ENCODE results near the gene KPNA1. TPM values are rescaled to one million over a fixed set of nuclear protein-coding genes. Genes with fewer than 3 reads are reported as not detected.

Gene KPNA1
- polyA plus RNA-seq, 3 donors, result 41.8 to 49.0 (median 47.5) TPM

- DNase-seq, result no peak
Observed at GRCh38 chr3:122421836-122422235, 92.9 kb downstream of the KPNA1 start.

- DNase-seq, result no peak
Observed at GRCh38 chr3:122421101-122421500, 93.6 kb downstream of the KPNA1 start.

DNA sequence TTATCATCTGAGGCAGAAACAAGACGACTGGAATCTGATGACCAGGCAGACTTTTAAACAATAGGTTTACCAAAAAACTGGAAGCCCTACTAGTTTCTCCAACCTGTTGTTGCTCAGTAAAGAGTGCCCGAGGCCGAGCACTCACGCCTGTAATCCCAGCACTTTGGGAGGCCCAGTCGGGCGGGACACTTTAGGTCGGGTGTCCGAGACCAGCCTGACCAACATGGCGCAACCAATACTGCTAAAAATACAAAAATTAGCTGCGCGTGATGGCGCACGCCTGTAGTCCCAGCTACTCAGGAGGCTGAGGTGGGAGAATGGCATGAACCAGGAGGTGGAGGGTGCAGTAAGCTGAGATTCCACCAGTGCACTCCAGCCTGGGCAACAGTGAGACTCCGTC lies 97.8 kb downstream of the KPNA1 start:
- DNase-seq, result no peak

DNA sequence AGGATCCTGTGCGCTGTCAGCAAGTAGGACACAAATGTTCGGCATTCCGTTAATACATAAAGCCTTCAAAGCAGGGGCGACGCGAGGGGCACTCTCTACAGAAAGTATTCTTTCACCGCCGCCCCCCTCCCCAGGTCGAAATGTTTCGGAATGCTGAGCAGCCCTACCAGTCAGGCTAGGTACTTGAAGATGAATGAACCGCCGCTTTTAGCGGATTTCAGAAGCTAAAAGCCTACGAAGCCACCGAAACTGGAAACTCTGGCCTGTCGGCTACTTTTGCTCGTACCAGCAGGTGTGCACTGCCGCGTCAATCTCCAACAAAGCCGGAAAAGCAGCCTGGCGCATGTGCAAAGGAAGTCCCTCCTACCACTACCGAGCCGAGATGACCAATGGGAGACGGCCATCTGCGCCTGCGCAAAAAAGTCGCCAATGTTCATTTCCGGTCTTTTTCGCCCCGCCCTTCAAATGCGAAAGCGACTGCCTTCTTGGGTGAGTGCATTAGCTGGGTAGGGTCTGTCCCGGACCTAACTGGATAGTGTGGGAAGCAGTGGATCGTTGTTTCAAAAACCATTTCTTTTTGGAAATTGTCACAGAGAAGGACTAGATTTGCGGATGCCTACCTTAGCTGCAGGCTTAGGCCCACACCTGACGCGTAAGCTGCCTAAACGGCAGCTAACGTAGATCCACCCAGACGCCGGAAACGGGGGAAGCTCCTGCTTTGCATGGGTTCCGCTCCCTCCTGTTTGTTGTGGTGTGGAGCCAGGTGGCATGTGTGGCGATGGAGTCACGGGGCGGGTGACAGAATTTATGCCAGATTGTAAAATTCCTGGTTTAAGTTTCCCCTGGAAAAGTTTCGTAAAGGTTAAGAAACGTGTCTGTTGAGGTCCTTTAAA lies 98.7 kb downstream of the KPNA1 start, which contains the start of gene WDR5B:
Gene WDR5B, minus strand, starts transcription at position 301 of the 893 bp plus-strand sequence. CDS start 534 bp downstream, outside the sequence.
- DNase-seq, result peak; percentile 99

DNA sequence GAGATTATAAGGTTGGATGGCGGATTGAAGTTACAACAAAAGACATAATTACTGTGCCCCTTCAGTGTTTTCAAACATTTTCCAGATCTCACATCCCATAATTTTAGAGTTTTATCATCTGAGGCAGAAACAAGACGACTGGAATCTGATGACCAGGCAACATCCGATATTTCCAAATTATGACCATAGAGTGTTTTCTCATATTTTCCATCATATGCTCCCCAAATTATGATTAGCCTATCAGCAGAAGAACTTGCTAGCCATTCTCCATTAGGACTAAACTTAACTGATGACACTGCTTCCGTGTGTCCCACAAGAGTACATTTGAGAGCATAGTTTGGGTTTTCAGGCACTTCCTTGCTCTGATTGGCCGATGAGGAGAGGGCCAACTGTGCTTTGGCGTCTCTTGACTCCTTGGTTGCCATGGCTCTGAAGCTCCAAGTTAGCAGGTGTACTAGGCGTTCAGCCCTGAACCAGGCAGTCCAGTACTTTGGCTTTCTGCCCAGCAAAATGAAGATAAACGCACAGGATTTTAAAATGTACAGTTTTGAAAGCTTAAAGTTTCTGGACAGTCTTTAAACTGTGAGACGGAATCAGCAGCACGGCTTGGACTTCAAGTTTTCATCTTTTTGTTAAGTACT lies 99.5 kb downstream of the KPNA1 start:
- DNase-seq, result peak; percentile 29

DNA sequence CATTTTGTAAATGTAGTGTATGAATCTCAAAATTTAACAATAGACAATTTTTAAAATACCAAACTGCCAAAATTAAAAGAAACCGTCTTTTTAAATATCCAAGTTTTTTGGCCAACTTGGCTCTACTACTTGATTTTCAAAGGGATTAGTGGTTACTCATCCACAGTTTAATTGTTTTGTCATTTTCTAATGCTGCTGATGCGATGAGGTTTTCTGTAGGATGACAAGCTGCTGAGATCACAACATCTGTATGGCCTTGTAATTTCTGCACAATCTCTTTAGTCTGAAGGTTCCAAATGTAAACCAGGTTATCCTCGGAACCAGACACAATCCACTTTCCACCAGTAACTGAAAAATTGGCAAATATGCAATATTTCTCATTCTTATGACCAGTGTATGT lies 100.3 kb downstream of the KPNA1 start:
- DNase-seq, result no peak

- DNase-seq, result no peak
Observed at GRCh38 chr3:122410639-122411038, 104.1 kb downstream of the KPNA1 start.

DNA sequence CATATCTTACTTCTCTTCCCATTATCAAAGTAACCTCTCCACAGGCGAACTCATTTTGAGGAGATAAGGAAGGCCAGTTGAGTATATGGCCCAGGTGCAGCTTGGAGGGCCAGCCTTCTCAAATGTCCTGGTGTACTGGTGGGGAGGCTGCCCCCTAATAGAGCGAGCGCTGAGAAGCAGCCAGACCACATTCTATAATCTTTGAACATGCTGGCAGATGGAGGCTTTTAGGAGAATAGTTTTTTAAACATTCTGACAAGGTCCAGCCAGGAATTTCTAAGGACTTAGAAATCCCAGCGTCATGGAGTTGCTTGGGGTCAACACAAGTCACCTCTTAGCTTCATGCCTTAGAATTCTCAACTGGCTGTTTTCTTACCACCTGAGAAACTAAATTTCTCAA lies 104.6 kb downstream of the KPNA1 start:
- DNase-seq, result no peak

DNA sequence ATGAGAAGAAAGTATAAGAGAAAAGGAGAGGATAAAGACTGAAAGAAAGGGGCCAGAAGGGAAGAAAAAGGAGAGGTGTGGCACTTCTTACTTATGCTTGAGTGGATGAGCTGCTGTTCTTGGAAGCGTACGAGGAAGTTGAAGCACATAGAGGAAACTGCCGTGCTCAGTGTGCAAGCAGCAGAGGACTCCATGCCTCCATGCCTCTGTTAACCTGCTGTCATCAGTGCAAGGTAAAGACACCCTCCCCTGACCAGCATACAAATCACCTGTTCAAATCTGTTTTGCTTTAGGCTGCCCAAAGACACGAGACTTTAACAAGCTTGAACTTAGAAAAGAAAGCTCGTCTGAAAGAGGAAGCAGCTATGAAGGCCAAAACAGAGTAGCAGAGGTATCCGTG lies 105.3 kb downstream of the KPNA1 start:
- no peak for DNase-seq

DNA sequence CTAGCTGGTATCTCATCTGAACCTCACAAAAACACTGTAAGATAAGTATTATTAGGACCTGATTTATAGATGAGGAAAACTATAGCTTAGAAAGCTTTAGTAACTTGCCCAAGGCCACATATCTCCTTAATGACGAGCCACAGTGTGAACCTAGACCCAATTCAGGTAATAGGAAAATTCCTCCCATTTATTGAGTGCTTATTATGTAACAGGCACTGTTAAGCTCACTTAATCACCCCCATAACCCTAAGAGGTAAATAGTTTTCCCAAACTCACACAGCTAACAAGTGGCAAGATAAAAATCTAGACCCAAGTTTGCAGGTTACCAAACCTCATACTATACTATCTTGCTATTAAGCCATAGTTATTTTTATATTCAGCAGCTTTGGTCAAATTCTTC lies 106.8 kb downstream of the KPNA1 start:
- no peak for DNase-seq

- DNase-seq, result no peak
Observed at GRCh38 chr3:122406198-122406597, 108.5 kb downstream of the KPNA1 start.

- no peak for DNase-seq
Observed at GRCh38 chr3:122405015-122405414, 109.7 kb downstream of the KPNA1 start.

GRCh38 chr3:122403489-122403888 lies 111.2 kb downstream of the KPNA1 start:
- no peak for DNase-seq

DNA sequence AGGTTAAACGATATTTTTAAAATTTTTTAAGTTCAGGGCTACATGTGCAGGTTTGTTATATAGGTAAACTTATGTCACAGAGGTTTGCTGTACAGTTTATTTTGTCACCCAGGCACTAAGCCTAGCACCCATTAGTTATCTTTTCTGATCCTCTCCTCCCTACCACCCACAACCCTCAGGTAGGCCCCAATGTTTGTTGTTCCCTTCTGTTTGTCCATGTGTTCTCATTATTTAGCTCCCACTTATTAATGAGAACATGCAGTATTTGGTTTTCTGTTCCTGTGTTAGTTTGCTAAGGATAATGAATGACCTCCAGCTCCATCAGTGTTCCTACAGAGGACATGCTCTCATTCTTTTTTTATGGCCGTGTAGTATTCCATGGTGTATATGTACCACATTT lies 115.8 kb downstream of the KPNA1 start:
- DNase-seq, result no peak

- no peak for DNase-seq
Observed at GRCh38 chr3:122397201-122397600, 117.5 kb downstream of the KPNA1 start.

DNA sequence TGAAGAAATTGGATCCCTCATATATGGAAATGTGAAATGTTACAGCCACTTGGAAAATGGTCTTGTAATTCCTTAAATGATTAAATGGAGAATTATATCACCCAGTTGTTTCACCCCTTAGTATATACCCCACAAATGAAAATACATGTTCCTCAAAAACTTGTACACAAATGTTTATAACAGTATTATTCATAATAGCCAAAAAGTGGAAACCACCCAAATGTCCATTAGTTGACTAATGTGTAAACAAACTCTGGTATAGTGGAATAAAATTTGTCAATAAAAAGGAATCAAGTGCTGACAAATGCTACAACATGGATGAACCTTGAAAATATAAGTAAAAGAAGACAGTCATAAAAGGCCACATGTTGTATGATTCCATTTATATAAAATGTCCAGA lies 118.2 kb downstream of the KPNA1 start:
- DNase-seq, result no peak

DNA sequence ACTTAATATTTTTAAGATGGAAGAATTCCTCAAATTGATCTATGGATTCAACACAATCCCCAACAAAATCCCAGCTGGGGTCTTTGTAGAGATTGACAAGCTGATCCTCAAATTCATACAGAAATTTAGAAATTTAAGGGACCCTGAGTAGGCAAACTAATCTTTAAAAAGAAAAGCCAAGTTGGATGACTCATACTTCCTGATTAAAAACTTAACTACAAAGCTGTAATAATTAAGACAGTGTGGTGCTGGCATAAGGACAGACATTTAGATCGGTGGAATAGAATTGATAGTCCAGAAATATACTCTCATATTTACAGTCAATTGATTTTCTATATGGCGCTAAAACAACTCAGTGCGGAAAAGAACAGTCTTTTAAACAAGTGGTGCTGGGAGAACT lies 119.2 kb downstream of the KPNA1 start:
- DNase-seq, result no peak

GRCh38 chr3:122394173-122394572 lies 120.6 kb downstream of the KPNA1 start:
- no peak for DNase-seq

DNA sequence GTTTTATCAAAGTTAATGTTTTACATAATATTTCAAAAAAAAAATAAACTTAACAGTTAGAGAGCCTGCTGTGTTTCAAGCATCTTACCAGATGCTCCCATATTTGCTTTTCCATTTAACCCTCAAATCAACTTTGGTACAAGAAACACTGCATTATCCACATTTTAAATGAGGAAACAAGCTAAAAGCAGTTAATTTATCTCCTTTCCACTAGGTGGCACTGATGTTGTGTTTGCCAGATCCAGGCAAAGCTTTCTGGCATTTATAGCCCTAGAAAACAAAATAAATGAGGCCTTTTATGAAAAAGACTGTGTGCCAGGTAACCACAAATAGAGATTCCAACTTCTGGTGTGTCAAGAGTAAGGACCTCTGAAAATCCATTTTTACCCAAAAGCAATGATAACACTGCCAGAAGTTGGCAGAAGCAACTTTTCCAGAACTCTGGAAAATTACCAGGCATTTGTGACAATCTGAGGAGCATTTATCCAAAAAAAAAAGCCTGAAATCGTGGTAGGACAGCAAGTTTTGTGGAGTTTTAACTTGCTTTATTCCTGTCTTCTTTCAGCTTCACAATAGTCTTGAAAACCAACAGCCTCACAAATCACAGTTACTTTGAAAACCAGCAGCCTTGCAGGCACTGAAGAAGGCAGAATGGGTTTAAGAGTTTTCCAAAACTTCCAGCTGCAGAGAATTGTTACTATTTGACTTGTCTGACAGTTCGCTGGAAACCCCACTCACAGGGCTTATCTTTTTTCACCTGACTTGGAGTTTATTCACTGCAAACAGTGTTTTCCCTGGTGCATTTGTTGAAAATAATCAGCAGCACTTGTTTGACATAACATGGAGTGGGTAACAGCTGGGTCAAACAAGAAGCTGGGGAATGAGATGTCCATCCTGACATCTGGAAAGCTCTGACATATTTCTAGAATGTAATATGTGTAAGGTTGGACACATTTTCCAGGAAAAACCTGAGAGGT lies 121.6 kb downstream of the KPNA1 start:
- peak; percentile 37 for DNase-seq

- DNase-seq, result no peak
Observed at GRCh38 chr3:122391681-122392446, 122.9 kb downstream of the KPNA1 start.

- DNase-seq, result peak; percentile 24
Observed at GRCh38 chr3:122390665-122391064, 124.1 kb downstream of the KPNA1 start.

Measured in renal pelvis (tissue), 4 donors.